GM19452 (cell line): Measurements from ENCODE around the gene GPAM.
A peak's percentile ranks its signal among the peaks of the same experiment; 100 is the strongest.
"Not testable (repeated sequence)": the region's sequence is repeated elsewhere in the genome, so short reads cannot be mapped to it uniquely, and the experiment has no call there.

ENCODE experiments used
- ATAC-seq: cut with Tn5 transposase; IDR thresholded peaks from one replicate; pipeline ENCODE4 v1.9.1; 2021; ENCODE audit not compliant: unreplicated experiment

GPAM gene

DNA sequence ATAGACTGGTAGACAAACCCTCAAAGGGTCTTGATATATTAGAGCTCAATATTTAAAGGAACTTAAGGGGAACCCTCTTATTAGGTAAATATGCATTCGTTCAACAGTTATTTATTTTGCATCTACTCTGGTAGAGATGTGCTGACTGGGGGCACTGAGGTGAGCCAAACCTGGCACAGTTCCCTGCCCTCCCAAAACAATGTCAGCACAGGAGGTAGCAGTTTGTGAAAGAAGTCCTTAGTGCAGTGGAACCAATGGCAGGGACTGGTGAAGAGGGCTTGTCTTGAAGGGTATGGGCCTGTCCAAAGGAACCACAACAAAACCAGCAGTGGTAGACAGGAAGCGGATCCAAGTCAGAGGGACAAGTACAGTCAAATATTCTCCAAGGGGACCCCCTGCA, 32.6 kb upstream of the GPAM start:
- no peak for ATAC-seq

DNA sequence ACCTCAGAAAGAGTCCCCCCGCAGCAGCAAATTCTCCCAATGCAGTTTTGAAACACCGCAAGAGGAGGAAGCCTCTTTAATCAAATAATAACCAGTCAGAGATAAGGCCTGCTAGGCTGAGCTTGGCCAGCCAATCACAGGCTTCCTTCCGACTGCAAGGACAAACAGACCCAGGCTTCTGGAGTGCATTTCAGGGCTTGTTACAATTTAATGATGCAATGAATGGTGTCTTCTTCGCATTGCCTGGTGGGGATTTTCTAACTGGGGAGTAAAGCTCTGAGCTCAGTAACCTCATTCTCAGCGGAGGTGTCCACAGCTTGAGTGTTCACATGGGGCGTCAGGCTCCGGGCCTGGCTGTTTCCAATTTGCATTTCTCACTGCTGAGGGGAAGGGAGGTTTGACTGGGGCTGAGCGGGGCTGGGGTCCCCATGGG, 31.8 kb upstream of the GPAM start:
- ATAC-seq = no peak

DNA sequence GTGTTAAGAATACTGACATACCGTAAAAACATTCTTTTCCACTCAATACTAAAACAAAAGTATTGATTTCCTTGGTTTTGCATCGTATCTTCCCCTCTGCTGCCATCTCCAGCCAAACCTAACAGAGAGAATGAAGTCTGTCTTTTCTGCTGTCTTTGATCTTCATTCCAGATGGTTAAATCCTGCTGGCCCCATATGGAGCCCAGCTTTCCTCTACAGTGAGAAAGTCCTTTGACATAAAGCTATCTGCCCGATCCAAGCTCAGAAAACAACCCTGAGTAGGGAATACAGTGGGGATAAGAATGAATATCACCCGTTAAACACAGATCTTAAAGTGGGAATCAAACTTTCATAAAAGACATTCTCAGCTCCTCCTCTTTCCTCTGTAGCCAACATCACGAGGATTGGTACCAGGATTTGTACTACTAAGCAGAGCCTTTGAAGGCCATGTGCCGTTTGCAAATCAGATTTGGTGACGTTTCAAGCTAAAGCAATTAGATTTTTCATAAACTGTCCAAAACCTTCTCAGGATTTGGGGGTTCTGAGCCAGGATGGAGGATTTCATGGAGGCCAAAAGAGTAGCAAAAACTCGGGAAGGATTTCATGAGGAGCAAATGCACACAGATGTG, 30.8 kb upstream of the GPAM start:
- ATAC-seq = no peak

DNA sequence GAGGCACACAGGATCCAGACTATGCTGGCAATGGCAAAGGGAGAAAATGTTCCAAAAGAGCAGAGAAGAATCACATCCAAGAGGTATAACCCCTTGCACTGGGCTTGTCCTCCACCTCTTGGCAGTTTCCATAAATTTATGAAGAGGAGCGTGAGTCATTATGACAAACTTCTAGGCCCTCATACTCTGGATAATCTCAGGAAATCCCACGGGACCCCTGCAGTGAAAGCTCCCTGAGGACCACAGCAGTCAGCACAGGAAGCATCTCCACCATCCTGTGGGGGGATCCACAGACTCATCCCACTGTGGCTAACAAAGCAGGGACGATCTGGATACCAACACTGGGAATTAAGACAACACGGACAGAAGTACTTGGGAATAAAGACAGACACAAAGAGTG, 30.3 kb upstream of the GPAM start:
- ATAC-seq = no peak

DNA sequence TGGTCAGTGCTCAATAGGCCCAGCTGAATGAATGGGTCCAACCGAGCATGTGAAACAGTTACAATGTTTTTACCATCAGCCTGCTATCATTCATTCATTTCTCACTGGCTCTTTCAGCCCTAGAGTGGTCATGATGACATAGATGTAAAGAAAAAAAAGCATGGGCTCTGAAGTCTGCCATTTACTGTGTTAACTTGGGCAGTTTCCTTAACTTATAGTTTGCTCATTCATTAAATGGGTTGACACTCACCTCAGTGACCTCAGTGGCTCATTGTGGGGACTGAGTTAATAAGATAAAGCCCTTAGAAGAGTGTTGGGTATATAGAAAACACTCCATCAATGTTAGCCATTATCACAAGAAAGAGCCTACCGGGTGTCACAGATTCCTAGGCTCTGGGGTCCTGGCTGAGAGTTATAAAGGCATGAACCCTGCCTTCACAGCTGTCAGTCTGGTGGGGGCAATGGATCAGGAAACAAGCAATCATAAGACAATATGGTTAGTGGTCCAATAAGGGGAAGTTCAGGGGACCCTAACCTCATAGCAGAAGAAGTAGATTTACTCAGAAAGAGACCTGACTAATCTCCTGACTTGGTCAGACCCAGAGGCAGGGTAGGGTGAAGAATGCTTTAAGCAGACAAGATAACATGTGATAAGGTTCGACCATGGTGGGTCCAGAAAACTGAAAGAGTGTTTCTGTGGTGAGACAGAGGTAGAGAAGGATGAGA, 29.7 kb upstream of the GPAM start:
- no peak for ATAC-seq

DNA sequence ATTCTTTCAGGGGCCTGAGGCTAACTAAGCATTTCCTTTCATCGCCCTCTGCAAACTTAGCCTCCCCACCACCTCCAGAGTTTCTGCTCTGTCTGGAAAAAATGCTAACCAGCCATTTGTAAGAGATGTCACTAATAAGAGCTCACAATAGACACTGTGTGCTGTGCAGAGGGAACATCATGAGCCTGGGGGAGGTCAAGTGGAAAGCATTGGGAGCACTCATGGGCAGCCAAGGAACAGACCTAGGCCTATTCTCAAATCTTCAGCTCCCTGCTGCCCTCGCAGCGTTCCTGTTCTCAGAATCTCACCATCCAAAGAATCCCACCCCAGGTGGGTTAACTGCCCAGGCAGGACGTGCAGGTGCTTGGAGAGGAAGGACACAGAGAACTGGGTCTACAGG, 27.1 kb upstream of the GPAM start:
- no peak for ATAC-seq

DNA sequence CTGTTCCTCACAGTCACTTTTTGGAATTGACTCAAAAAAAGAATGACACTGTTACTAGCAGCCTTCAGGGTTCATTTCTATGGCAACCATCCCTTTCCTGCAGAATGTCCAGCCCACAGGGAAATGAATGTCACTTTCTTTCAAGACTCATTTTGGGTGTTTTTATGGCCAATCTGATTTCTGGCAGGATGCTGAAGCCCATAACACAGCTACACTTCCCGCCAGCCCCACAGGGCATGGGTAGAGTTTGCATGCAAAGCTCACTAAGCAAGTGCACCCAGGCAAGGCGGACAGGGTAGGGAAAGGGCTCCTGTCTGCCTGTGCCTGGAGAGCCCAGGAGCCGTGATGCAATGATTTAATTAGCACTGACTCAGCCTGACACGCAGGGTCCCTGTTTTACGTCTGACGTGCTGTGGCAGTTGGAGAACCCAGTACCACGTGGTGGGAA, 26.1 kb upstream of the GPAM start:
- ATAC-seq = no peak

DNA sequence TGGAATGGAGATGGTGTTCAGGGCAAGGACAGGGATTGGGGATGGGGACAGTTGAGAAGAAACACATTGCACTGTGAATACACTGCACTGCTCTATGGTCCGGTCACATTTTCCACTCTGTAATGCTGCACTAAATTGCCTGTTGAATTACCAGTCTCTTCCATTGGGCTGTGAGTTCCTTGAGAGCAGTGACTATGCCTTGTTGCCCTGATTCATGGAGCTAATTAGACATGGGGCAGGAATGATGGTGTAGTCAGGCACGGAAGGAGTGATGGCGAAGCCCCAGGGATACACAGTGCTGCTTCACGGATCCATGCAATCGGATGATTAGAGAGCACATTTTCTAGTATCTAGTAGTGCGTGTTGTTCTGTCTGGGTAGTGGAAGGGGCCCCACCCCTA, 25.4 kb upstream of the GPAM start:
- no peak for ATAC-seq

DNA sequence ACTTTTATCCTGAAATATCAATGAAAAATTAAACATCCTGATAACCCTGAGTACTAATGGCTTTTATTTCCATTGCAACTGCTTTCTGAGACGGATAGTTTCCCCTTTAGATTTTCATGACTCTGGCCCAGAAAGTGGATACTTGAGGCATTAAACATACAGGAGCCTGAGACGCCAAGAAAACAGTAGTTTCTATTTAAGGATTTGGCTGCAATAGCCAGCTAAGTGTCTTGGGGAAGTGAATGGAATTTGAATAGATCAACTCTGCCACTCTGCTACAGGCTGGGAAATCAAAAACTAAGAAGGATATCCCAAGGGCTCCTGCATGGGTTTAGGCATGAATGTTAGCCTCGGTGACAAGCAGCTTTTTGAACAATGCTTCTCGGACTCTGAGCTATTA, 24.7 kb upstream of the GPAM start:
- ATAC-seq = no peak

DNA sequence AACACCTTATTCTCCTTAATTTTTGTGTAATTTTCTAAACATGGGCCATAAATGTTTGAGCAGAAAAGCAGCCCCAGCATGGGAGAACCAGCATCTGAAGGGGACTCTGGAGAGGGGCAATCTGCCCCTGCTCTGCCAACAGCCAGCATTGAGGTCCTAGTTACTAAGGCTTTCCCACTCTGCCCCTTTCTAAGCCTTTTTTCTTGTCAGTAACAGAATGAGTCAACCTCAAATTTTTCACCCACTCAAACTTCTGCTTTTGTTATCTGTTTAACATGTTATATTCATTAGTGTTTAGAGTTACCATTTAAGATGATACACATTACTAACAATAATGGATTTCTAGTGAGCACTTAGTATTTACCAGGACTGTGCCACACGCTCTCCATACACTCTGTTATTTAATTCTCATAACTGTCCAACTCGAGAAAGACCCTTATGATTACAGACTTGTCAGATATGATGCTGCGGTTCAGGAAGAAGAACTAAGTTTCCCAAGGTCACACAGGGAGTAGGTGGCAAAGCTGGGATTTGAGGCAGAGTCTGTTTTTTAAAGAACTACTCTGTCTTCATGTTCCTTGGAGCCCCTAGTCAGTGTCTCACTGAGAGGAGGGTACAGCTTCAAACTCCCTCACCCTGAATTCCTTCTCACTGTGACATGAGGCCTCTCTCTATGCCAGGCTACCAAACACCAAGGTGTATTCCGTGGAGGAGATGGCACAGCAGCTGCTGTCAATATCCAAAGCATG, 19.9 kb upstream of the GPAM start:
- ATAC-seq = peak; percentile 70

DNA sequence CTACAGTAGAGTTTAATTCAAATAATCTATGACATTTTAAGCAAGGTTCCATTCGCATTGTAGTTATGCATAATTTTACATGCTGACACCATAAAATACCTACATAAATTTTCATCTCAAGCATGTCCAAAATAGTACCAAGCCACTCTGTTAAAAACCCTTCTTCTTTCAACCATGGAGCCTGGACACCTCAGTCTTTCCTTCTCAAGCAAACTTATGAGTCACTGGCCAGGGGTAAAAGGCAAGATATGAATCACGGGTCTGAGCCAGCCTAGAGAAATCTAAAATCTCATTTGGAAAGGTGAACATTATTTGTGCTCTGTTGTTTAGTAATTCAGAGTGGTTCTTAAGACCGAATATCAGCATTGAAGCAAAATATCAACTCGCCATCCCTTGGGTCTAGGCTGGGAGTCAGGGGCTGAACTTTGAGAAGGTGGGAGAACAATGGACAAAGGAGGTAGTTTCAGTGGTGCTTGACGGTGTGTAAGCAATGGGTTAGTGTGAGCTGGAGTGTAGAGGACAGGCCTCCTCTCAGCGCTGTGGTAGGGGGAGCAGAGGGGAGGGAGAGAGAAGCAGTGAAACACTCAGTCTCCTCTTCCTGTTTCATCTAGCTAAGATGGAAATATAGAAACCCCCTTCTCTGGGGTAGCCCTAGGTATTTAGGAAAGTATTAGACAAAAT, 19.1 kb upstream of the GPAM start:
- peak; percentile 82 for ATAC-seq

DNA sequence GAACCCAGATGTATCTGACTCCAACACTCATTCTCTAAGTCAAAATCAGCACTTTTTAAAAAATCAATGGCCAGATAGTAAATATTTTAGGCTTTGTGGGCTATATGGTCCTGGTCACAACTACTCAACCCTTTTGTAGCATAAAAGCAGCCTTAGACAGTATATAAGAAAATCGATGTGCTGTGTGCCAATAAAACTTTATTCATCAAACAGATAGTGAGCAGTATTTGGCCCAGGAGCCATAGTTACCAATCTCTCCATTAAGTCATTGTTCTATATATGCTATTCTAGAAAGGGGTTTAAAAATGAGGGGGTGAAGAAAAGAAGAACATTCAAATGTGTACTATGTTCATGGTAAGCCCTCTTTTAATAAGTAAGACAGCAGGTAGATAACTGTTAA, 18.5 kb upstream of the GPAM start:
- ATAC-seq = no peak

DNA sequence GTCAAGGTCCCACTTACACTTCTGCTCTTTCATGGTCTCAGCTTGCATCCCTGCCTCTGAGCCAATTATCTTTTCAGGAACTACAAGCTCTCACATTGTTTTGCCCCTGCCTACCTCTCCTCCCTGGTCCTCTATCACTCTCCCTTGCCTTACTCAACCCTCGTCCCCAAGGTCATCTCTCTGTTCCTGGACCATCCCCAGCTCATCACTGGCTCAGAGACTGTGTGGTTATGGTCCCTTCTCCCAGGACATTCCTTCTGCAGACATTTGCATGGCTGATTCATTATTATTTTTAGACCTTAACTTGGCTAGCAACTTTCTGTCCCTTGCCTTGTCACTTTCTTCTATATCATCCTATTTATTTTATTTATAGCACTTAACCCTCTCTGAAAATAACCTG, 17.8 kb upstream of the GPAM start:
- no peak for ATAC-seq

DNA sequence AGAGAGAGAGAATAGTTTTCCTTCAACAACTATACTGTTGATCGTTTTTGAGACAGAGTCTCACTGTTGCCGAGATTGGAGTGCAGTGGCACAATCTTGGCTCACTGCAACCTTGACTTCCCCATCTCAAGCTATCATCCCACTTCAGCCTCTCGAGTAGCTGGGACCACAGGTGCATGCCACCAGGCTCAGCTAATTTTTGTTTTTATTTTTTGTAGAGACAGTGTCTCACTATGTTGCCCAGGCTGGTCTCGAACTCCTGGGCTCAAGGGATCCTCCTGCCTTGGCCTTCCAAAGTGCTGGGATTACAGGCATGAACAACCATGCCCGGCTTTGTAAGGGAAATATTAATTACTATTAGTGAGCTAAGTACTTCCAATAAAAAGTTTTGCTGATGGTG, 16.7 kb upstream of the GPAM start:
- ATAC-seq = not testable (repeated sequence)

DNA sequence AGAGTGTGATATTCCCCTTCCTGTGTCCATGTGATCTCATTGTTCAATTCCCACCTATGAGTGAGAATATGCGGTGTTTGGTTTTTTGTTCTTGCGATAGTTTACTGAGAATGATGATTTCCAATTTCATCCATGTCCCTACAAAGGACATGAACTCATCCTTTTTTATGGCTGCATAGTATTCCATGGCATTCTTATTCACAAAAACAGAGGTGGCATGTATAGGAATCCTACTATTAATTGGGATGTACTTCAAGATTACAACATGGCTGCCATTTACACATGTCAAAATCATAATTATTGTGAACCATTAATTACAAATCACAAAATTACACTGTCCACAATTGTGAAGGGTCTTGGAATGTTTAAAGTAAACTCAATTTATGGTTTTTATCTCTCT, 14.1 kb upstream of the GPAM start:
- ATAC-seq = not testable (repeated sequence)

DNA sequence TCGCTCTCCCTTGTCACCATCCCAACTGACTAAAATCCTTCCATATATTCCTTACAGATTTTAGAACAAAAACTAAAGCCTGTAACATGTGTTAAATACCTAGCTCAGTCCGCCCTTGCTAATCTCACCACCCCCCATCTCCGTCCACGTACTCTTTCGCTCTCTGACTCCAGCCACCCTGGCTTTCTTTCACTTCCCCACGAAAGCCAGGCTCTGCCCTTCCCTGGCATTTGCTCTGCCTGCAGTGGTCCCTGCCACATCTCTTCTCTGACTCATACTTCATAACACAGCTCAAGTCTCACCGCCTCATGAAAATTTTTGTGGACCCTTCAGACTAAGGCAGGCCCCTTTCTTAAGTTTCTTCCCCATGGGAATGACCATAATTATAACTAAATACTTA, 11.7 kb upstream of the GPAM start:
- no peak for ATAC-seq

DNA sequence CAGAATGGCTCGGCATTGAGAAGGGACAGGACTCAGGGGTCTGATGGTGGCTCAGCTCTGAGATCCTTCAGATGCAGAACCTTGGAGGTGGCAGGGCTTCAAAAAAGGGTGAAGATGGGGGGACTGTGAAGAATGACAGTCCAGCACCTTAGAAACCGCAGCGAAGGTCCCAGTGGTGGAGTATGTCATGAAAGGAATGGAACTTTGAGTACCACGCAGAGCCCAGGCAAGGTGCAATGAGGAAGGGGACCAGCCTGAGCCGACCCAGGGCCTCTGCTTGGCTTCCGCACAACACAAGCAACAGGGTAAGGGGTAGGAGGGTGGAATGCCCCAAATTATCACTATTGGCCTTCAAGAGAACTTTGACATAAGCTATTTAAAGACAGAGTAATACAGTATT, 8.2 kb upstream of the GPAM start:
- ATAC-seq = no peak

DNA sequence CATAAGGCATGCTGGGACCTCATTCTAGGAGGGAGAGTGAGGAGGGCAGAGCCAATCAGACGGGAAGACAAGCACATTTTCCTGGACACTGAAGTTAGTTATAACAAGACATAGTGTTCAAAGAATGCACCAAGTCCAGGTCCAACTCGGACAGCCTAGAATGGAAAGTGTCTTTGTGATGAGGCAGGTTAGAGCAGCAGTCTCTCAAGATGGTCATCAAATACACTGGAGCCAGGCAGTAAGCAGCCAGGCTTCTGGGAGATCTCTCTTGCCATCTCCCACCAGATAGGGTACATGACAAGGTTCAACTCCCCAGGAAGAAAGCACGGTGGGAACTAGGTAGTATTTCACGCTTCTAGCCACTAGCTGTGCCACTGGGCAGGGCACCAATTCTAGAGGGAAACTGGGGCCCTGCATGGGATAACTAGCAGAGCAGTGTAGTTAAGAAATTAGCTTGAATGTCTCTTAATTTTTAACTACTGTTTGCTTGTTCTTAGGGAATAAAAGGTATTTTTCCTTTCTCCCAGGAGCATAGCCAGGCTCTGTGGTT, 7.6 kb upstream of the GPAM start:
- ATAC-seq = no peak

DNA sequence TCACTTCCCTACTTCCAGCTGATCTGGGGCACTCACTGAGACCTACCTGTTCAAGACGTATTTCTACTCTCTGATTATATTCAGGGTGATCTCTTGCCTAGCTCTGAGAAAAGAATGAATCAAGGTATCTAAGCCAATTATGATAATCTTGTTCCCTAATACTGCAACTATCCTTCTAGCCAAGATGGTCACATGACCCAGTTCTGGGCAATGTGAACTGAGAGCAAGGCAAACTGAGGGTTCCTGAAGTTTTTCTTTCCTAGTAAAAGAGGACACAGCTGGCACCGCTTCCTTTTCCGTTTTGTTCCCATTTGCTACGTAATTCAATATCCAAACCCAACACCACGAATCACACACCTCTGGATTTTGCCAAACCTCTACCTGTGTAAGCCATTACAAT, 5.9 kb upstream of the GPAM start:
- no peak for ATAC-seq

DNA sequence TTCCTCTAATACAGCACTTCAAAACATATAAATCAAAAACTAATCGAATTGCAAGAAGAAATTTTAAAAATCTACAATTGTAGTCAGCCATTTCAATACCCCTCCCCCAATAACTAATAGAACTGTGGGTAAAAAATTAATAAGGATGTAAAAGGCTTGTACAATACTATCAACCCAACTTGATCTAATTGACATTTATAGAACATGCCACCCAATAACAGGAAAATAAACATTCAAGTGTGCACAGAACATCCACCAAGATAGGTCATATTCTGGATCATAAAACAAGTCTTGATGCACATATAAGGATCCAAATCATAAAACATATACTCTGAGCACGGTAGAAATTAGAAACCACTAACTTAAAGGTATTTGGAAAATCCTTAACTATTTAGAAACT, 4.0 kb upstream of the GPAM start:
- no peak for ATAC-seq

DNA sequence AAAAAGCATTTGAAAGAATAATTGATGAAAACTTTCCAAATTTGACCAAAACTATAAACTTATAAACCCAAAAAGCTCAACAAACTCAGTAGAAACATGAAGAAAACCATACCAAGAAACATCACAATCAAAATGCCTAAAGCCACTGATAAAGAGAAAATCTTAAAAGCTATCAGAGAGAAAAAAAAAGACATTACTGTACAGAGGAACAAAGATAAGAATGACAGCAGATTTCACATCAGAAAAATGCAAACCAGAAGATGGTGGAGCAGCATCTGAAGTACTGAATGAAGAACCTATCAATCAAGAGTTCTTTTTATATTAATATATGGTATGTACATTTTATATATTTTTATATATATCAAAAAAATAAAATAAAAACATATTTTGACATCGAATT, 2.4 kb upstream of the GPAM start:
- ATAC-seq = no peak
